Neural crest cell (in vitro differentiated cells): Measurements from ENCODE around the gene DOC2A. TPM values are rescaled to one million over a fixed set of nuclear protein-coding genes. Genes with fewer than 3 reads are reported as not detected.
"Not testable (repeated sequence)": the region's sequence is repeated elsewhere in the genome, so short reads cannot be mapped to it uniquely, and the experiment has no call there.

Experiments used
- DNase-seq: peaks from one replicate; pipeline ENCODE4 v3.0.0; 2021; ENCODE audit warnings: low read depth, mixed read lengths, low spot score
- H3K27ac Mint-ChIP-seq: one replicate; pipeline ENCODE4 v1.8.0; 2021; ENCODE audit warnings: mild to moderate bottlenecking, mixed read lengths; ENCODE audit not compliant: unreplicated experiment
- H3K27me3 Mint-ChIP-seq: 2 replicates; pipeline ENCODE4 v1.8.0; 2021; ENCODE audit warnings: low read depth, mild to moderate bottlenecking, mixed read lengths
- H3K36me3 Mint-ChIP-seq: 2 replicates; pipeline ENCODE4 v1.8.0; 2021; ENCODE audit warnings: low read depth, mild to moderate bottlenecking, mixed read lengths
- H3K4me1 Mint-ChIP-seq: 2 replicates; pipeline ENCODE4 v1.8.0; 2021; ENCODE audit warnings: mixed read lengths
- H3K4me3 Mint-ChIP-seq: one replicate; pipeline ENCODE4 v1.8.0; 2021; ENCODE audit warnings: mild to moderate bottlenecking, mixed read lengths
- H3K9me3 Mint-ChIP-seq: 2 replicates; pipeline ENCODE4 v1.8.0; 2021; ENCODE audit warnings: mixed read lengths
- total RNA-seq: library from RNA; stranded (reverse); gene quantifications from 2 replicates; pipeline ENCODE4 v1.2.1, GENCODE V29; 2021
- TF ChIP-seq, protein P1 (sequence below): fragments of 200-600 bp; sonication (generic); conservative IDR thresholded peaks from 2 replicates; pipeline ENCODE4 v1.5.0; 2021; ENCODE audit warnings: antibody characterized with exemption, mild to moderate bottlenecking

DOC2A gene
- total RNA-seq, 1 donor from 2014 or later, result 5.7 TPM

DNA sequence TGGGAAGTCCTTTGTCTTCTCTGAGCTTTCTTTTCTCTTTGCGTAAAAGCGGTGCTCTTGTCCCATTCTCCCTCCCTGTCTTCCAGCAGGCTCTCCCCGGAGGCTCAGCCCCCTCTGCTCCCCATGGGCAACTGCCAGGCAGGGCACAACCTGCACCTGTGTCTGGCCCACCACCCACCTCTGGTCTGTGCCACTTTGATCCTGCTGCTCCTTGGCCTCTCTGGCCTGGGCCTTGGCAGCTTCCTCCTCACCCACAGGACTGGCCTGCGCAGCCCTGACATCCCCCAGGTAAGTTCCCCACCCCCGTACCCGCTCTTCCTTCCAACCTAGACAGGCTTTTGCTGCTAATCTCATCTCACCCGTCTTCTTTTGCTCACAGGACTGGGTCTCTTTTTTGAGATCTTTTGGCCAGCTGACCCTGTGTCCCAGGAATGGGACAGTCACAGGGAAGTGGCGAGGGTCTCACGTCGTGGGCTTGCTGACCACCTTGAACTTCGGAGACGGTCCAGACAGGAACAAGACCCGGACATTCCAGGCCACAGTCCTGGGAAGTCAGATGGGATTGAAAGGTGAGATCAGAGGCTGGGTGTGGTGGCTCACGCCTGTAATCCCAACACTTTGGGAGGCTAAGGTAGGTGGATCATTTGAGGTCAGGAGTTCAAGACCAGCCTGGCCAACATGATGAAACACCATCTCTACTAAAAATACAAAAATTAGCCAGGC is 47.6 kb downstream of the DOC2A start:
- Mint-ChIP-seq H3K4me1 (peaks cover 25% of the 10 kb centered on the region), H3K4me3 (peak overlapping the region; percentile 93), H3K27ac (no peak overlapping the region), H3K27me3 (no peaks in the 10 kb centered on the region), H3K9me3 (no peaks in the 10 kb centered on the region), H3K36me3 (peaks cover under 1% of the 10 kb centered on the region)
- TF ChIP-seq, protein P1, sequence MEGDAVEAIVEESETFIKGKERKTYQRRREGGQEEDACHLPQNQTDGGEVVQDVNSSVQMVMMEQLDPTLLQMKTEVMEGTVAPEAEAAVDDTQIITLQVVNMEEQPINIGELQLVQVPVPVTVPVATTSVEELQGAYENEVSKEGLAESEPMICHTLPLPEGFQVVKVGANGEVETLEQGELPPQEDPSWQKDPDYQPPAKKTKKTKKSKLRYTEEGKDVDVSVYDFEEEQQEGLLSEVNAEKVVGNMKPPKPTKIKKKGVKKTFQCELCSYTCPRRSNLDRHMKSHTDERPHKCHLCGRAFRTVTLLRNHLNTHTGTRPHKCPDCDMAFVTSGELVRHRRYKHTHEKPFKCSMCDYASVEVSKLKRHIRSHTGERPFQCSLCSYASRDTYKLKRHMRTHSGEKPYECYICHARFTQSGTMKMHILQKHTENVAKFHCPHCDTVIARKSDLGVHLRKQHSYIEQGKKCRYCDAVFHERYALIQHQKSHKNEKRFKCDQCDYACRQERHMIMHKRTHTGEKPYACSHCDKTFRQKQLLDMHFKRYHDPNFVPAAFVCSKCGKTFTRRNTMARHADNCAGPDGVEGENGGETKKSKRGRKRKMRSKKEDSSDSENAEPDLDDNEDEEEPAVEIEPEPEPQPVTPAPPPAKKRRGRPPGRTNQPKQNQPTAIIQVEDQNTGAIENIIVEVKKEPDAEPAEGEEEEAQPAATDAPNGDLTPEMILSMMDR, result no peak
- no peak for DNase-seq

DNA sequence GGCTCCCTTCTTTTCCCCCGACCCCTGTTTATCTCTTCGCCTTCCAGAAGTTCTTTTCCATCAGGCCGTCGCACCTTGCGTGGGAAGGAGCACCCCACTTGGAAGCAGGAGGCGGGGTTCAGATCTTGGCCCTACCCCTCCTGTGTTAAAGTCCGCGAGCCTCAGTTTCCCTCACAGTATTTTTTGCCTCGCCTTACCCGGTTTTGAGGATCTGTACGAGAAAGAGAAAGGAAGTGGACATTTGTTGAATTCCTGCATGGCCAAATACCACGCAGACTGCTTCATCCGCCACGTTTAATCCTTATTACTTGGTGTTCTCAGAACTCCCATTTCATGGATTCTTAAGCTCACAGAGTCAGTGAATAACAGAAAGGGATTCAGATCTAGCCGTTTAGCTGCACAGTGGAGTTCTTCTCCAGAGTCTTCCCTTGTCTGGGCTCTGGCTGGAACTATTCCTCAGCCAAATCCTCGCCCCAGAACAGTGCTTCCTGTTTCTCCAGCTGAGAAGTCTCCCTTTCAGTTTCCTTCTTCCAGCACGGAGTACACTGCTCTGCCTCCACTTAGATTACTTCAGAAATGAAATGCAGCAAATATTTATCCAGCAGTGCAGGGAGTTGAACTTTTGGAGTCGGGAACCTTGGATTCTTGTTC is 48.4 kb downstream of the DOC2A start:
- peak overlapping the region; percentile 93 for H3K4me3 Mint-ChIP-seq
- DNase-seq, result no peak
- H3K36me3 Mint-ChIP-seq, result no peaks in the 10 kb centered on the region
- H3K4me1 Mint-ChIP-seq, result peaks cover 25% of the 10 kb centered on the region
- TF ChIP-seq, protein P1, result no peak
- H3K27me3 Mint-ChIP-seq, result no peaks in the 10 kb centered on the region
- no peaks in the 10 kb centered on the region for H3K9me3 Mint-ChIP-seq
- H3K27ac Mint-ChIP-seq, result peak overlapping the region; percentile 92

DNA sequence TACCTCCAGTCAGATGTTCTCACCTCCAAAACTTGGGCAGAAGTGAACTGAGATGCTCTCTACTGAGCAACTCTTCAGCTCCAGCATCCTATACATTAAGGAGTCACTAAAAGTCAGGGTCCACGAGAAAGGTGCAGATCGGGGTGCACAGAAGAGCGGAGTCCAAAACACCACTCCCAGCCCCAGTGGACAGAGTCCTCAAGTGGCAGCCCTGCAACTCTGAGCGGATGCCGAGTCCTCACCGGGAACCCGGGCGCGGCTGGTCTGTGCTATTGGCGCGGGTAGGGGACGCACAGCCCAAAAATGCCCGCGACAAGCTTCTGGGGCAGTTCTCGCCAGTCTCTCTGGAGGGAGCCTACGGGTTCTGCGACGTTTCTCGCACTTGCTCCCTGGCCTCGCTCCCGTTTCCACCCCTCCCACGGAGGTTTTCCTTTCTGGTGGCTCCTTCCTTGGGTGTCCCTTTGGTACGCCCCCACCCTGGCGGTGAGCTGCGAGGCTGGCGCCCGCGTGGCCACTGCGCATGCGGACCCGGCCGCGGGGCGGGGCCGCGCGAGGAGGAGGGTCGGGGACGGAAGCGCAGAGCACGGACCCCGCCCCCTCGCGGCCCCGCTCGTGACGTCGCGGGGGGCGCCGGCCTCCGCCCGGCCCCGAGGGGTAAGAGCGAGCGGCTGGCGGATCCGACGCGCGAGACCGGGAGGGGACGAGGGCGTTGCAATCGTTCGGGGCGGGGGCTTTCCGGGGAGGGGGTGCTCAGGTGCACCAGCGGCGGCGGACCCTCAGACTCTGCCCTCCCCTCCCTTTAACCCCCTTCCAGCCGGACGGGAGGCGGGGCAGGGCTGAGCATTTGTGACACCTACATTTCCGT is 49.1 kb downstream of the DOC2A start, which contains the start of gene TMEM219:
Gene TMEM219, plus strand, starts transcription at position 601 of the 865 bp plus-strand sequence. CDS start 1,065 bp downstream, outside the sequence.
- DNase-seq, result peak; percentile 87
- H3K4me1 Mint-ChIP-seq, result peaks cover 25% of the 10 kb centered on the region

DNA sequence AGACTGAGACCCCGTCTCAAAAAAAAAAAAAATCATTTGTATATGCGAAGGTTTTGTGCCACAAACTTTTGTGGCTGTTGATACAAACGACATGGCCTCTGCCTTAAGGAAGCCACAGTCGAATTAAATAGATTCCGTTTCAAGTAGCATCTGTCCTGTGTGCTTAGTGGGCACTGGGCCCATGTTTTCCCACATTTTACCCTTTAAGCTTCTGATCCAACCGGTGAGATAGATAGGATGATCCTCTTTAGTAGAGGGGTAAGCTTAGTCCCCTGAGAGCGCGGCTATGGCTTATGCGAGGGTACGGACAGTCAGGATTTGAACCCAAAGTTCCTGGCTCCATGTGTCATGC is 49.7 kb downstream of the DOC2A start:
- H3K36me3 Mint-ChIP-seq, result no peaks in the 10 kb centered on the region
- TF ChIP-seq, protein P1, result no peak
- H3K4me1 Mint-ChIP-seq, result peaks cover 25% of the 10 kb centered on the region

More for the DNA sequence above, 49.1 kb downstream of the DOC2A start, which contains the start of gene TMEM219:
- peak within 1 kb of the TSS; percentile 92 for H3K27ac Mint-ChIP-seq
- no peaks in the 10 kb centered on the region for H3K9me3 Mint-ChIP-seq
- peak within 1 kb of the TSS; percentile 93 for H3K4me3 Mint-ChIP-seq
- no peaks in the 10 kb centered on the region for H3K27me3 Mint-ChIP-seq
- no peaks in the 10 kb centered on the region for H3K36me3 Mint-ChIP-seq
- TF ChIP-seq, protein P1, result peak; percentile 62

DNA sequence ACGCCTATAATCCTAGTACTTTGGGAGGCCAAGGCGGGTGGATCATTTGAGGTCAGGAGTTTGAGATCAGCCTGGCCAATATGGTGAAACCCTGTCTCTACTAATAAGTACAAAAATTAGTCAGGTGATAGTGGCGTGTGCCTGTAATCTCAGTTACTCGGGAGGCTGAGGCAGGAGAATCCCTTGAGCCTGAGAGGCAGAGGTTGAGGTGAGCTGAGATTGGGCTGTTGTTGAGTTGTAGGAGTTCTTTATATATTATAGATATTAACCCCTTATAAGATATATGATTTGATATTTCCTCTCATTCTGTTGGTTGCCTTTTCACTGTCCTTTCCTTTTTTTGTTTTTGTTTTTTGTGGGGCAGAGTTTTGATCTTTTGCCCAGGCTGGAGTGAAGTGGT is 51.0 kb downstream of the DOC2A start:
- not testable (repeated sequence) for H3K27me3 Mint-ChIP-seq, H3K36me3 Mint-ChIP-seq, H3K27ac Mint-ChIP-seq, DNase-seq, H3K9me3 Mint-ChIP-seq
- peak overlapping the region; percentile 81 for H3K4me3 Mint-ChIP-seq
- peaks cover 23% of the 10 kb centered on the region for H3K4me1 Mint-ChIP-seq

More for the DNA sequence above, 49.7 kb downstream of the DOC2A start:
- Mint-ChIP-seq H3K9me3 (no peaks in the 10 kb centered on the region), H3K27ac (no peak overlapping the region), H3K27me3 (no peaks in the 10 kb centered on the region), H3K4me3 (peak overlapping the region; percentile 86)
- no peak for DNase-seq
